22Rv1 (cell line): Measurements from ENCODE around the gene FAM120B.

Experiments
- CTCF ChIP-seq: fragments of 450-650 bp; IDR thresholded peaks from 2 replicates; pipeline ENCODE4 v1.5.1; 2017; ENCODE audit warnings: mild to moderate bottlenecking
- ZFX ChIP-seq: fragments of 450-650 bp; IDR thresholded peaks from 2 replicates; pipeline ENCODE4 v1.6.1; 2017; ENCODE audit warnings: antibody characterized with exemption, borderline replicate concordance

GRCh38 chr6:170268216-170269129 is 38.1 kb upstream of the FAM120B start:
- no peak for TF ChIP-seq CTCF
- TF ChIP-seq ZFX, result no peak
